Measurements from ENCODE around the gene SGPL1. TPM values are rescaled to one million over a fixed set of nuclear protein-coding genes. Genes with fewer than 3 reads are reported as not detected.

Gene SGPL1
- total and polyA plus RNA-seq, 10 of the 15 experiments (the other 5 are each of a cell fraction or from before 2014, with no cell fraction given): 4.9 to 20.7 (median 10.6) TPM

- H3K79me2 ChIP-seq (ENCODE audit: control insufficient read depth, insufficient read depth, low read length): no peaks in the 10 kb centered on the region
- no peaks in the 10 kb centered on the region for H3K27me3 ChIP-seq (replicated peaks in 1 of 2; ENCODE audit: control insufficient read depth in 2 of 2, insufficient read depth in 2 of 2, low read length in 1 of 2)
- CTCF ChIA-PET: interaction anchor here (0.7 kb wide), 1 partner anchor 32 kb away, joined by 3 read pairs; no protein-coding TSS in a partner anchor
- FAIRE-seq (no peak), ATAC-seq (no peak), DNase-seq (ENCODE audit: low read depth, low spot score) (no peak)
- H3K4me1 ChIP-seq (ENCODE audit: control insufficient read depth, insufficient read depth, low read length): 0 out of 2 replicates have a peak, but pooled peaks cover 2% of the 10 kb centered on the region
- no peak overlapping the region for H3K4me3 ChIP-seq
- no peaks in the 10 kb centered on the region for H3K9me3 ChIP-seq (replicated peaks; ENCODE audit: control insufficient read depth, insufficient read depth, low read length)
- no peak overlapping the region for H3K27ac ChIP-seq (ENCODE audit: control insufficient read depth, insufficient read depth)
- no peak overlapping the region for H3K9ac ChIP-seq (ENCODE audit: control insufficient read depth, insufficient read depth, low read length)
- SMC1A ChIA-PET (ENCODE audit: uncharacterized antibody, unreplicated experiment): no interaction called here
- 96% methylated on average over 5 of the region's 5 CpGs for WGBS (ENCODE audit: insufficient coverage, insufficient replicate concordance, low lambda C conversion rate, missing lambda C conversion rate)
- POLR2A ChIA-PET: no interaction called here
- H3K36me3 ChIP-seq (ENCODE audit: control insufficient read depth in 2 of 2, insufficient read depth in 2 of 2, low read length in 1 of 2): peaks cover 0 to 4% of the 10 kb centered on the region in 2 experiments; a peak in 2 of 4 replicates
- no peaks in the 10 kb centered on the region for H4K20me1 ChIP-seq (ENCODE audit: control insufficient read depth, insufficient read depth)
- TF ChIP-seq RCOR1 (conservative IDR thresholded peaks at IDR 0.05; ENCODE audit: low read depth, low read length) (no peak), KAT2A (conservative IDR thresholded peaks at IDR 0.05; ENCODE audit: control insufficient read depth, low read depth, low read length) (no peak), FOS (IDR thresholded peaks at IDR 0.05; ENCODE audit: borderline replicate concordance, extremely low read depth, insufficient read length) (no peak), ATF2 (IDR thresholded peaks at IDR 0.05; ENCODE audit: low read length) (no peak), ZSCAN29 (IDR thresholded peaks at IDR 0.05) (no peak), BMI1 (IDR thresholded peaks at IDR 0.05; ENCODE audit: borderline replicate concordance) (no peak), SUZ12 (IDR thresholded peaks at IDR 0.05; ENCODE audit: unreplicated experiment) (no peak), NKRF (conservative IDR thresholded peaks at IDR 0.05) (no peak), RBBP5 (conservative IDR thresholded peaks at IDR 0.05) (no peak), WRNIP1 (IDR thresholded peaks at IDR 0.05; ENCODE audit: borderline replicate concordance, low read depth, low read length) (no peak), NR2C2 (IDR thresholded peaks at IDR 0.05; ENCODE audit: borderline replicate concordance, control insufficient read depth, insufficient read length, low read depth) (no peak), NFIC (IDR thresholded peaks at IDR 0.05; ENCODE audit: low read depth, low read length) (no peak), FOXK2 (IDR thresholded peaks at IDR 0.05) (no peak), HCFC1 (IDR thresholded peaks at IDR 0.05; ENCODE audit: low read length) (no peak)
- in situ Hi-C loops (cut with MboI) (no loop called here), intact Hi-C loops (cut with micrococcal nuclease; ENCODE audit: unreplicated experiment) (no loop called here)
- H3K4me2 ChIP-seq (ENCODE audit: control insufficient read depth, insufficient read depth): no peak overlapping the region
- H2AFZ ChIP-seq (ENCODE audit: control insufficient read depth, low read depth, low read length): no peak overlapping the region
- BruUV-seq (replicated peaks): no TSS peak
- RAD21 ChIA-PET (ENCODE audit: unreplicated experiment): no interaction called here
Observed at GRCh38 chr10:70851597-70852475, 36.1 kb downstream of the SGPL1 start.

Data from GM12878 (cell line).